ENCODE data around the gene HTR1D. TPM values are rescaled to one million over a fixed set of nuclear protein-coding genes. Genes with fewer than 3 reads are reported as not detected.
A peak's percentile ranks its signal among the peaks of the same experiment; 100 is the strongest.
"Not testable (repeated sequence)": the region's sequence is repeated elsewhere in the genome, so short reads cannot be mapped to it uniquely, and the experiment has no call there.

HTR1D gene
- not detected for total RNA-seq
- long read RNA-seq = 0 reads

GRCh38 chr1:23217421-23218115 lies at the start of gene HTR1D:
HTR1D (minus strand) TSS chr1:23217502; CDS start chr1:23194219, 23,283 bp downstream.
- intact Hi-C loops (cut with DNase I) = no loop called here
- WGBS (ENCODE audit: insufficient coverage, low coverage, low lambda C conversion rate, missing lambda C conversion rate) = 8% methylated on average over 9 of the region's 45 CpGs
- H3K27ac ChIP-seq = no peak within 1 kb of the TSS
- no peaks in the 10 kb centered on the region for H3K9me3 ChIP-seq
- peaks cover 0 to 14% of the 10 kb centered on the region in 2 donors for H3K27me3 ChIP-seq
- TF ChIP-seq POLR2A (IDR thresholded peaks at IDR 0.05) = no peak
- TF ChIP-seq, protein P1, sequence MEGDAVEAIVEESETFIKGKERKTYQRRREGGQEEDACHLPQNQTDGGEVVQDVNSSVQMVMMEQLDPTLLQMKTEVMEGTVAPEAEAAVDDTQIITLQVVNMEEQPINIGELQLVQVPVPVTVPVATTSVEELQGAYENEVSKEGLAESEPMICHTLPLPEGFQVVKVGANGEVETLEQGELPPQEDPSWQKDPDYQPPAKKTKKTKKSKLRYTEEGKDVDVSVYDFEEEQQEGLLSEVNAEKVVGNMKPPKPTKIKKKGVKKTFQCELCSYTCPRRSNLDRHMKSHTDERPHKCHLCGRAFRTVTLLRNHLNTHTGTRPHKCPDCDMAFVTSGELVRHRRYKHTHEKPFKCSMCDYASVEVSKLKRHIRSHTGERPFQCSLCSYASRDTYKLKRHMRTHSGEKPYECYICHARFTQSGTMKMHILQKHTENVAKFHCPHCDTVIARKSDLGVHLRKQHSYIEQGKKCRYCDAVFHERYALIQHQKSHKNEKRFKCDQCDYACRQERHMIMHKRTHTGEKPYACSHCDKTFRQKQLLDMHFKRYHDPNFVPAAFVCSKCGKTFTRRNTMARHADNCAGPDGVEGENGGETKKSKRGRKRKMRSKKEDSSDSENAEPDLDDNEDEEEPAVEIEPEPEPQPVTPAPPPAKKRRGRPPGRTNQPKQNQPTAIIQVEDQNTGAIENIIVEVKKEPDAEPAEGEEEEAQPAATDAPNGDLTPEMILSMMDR (IDR thresholded peaks at IDR 0.05) = no peak
- ATAC-seq (peak in 3 of 4 donors; percentile 16 to 32 (median 22)), DNase-seq (no peak)
- no peaks in the 10 kb centered on the region for H3K36me3 ChIP-seq
- H3K4me1 ChIP-seq = peaks cover 0 to 9% (median 0%) of the 10 kb centered on the region in 4 donors
- H3K4me3 ChIP-seq = peak within 1 kb of the TSS; percentile 26 to 39 (median 33)

DNA sequence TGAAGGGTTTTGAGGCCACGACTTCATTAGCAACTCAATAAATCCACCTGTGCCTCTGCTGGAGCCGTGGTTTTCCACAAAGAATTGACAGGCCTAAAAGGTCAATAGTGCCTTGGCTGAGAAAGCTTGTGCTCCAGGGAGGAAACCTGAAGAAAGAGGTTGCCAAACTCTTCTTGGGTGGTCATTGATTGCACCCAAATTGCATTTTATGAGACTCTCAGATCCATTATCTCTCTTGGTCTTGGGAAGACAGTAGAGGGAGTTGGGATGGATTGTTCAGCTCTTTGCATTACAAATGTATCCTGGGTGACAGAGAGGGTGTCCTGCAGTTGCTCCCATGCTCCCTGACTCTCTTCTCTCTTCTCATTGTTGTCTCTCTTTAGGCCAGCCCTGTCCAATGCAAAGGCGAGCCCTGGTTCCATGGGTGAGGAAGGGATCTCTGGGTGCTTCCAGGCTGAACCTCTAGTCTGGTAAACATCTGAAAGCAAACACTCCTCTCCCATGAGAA lies 46.1 kb upstream of the HTR1D start:
- Histone ChIP-seq H3K27ac (no peak overlapping the region), H3K9me3 (no peaks in the 10 kb centered on the region), H3K27me3 (no peaks in the 10 kb centered on the region), H3K4me1 (no peaks in the 10 kb centered on the region), H3K4me3 (no peak overlapping the region), H3K36me3 (no peaks in the 10 kb centered on the region)
- WGBS (ENCODE audit: insufficient coverage, low coverage, low lambda C conversion rate, missing lambda C conversion rate) = 65% methylated on average over 2 of the region's 3 CpGs
- ATAC-seq (no peak), DNase-seq (no peak)
- intact Hi-C loops (cut with DNase I) = no loop called here
- no peak for TF ChIP-seq POLR2A (IDR thresholded peaks at IDR 0.05)
- TF ChIP-seq, protein P1 (IDR thresholded peaks at IDR 0.05) = no peak

DNA sequence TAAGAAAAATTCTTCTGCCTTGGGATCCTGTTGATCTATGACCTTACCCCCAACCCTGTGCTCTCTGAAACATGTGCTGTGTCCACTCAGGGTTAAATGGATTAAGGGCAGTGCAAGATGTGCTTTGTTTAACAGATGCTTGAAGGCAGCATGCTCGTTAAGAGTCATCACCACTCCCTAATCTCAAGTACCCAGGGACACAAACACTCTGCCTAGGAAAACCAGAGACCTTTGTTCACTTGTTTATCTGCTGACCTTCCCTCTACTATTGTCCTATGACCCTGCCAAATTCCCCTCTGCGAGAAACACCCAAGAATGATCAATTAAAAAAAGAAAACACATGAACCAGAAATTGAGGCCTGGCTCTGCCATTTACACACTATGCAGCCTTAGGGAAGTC lies 40.8 kb upstream of the HTR1D start:
- H3K27me3 ChIP-seq = not testable (repeated sequence)

GRCh38 chr1:23257371-23257770 lies 40.1 kb upstream of the HTR1D start:
- H3K4me1 ChIP-seq; H3K27me3 ChIP-seq; DNase-seq; intact Hi-C loops (cut with DNase I); H3K36me3 ChIP-seq; H3K27ac ChIP-seq; H3K9me3 ChIP-seq; H3K4me3 ChIP-seq; ATAC-seq: not testable (repeated sequence)
- no CpG with 5 or more reads among the region's 34 CpGs for WGBS (ENCODE audit: insufficient coverage, low coverage, low lambda C conversion rate, missing lambda C conversion rate)

More for the DNA sequence above, 40.8 kb upstream of the HTR1D start:
- H3K4me3 ChIP-seq; H3K36me3 ChIP-seq; H3K27ac ChIP-seq; intact Hi-C loops (cut with DNase I); H3K9me3 ChIP-seq; DNase-seq; ATAC-seq; H3K4me1 ChIP-seq: not testable (repeated sequence)
- 46% methylated on average over 1 of the region's 2 CpGs for WGBS (ENCODE audit: insufficient coverage, low coverage, low lambda C conversion rate, missing lambda C conversion rate)

GRCh38 chr1:23254584-23254983 lies 37.3 kb upstream of the HTR1D start:
- Histone ChIP-seq H3K4me1 (no peaks in the 10 kb centered on the region), H3K27ac (no peak overlapping the region), H3K36me3 (no peaks in the 10 kb centered on the region), H3K27me3 (no peaks in the 10 kb centered on the region), H3K9me3 (no peaks in the 10 kb centered on the region), H3K4me3 (no peak overlapping the region)
- WGBS (ENCODE audit: insufficient coverage, low coverage, low lambda C conversion rate, missing lambda C conversion rate) = 90% methylated on average over 2 of the region's 5 CpGs
- DNase-seq (no peak), ATAC-seq (no peak)
- intact Hi-C loops (cut with DNase I) = no loop called here
- TF ChIP-seq, protein P1 (IDR thresholded peaks at IDR 0.05) = no peak
- TF ChIP-seq POLR2A (IDR thresholded peaks at IDR 0.05) = no peak
